Posterior cingulate gyrus (tissue), 11 donors: ENCODE measurements around the gene CHD2.
"Not testable (repeated sequence)": the region's sequence is repeated elsewhere in the genome, so short reads cannot be mapped to it uniquely, and the experiment has no call there.

Source experiments
- DNase-seq, 10 donors: peaks; one replicate each; pipeline versions ENCODE4 v3.0.0 to v3.0.0-alpha.2; 2020 to 2021; ENCODE audit warnings: mixed read lengths in 3 of 10
- intact Hi-C: fragments of 100-400 bp; cut with DNase I; formaldehyde crosslinking; loops from one replicate; pipeline ENCODE4 v1.15.1; 2023

The CHD2 gene

DNA sequence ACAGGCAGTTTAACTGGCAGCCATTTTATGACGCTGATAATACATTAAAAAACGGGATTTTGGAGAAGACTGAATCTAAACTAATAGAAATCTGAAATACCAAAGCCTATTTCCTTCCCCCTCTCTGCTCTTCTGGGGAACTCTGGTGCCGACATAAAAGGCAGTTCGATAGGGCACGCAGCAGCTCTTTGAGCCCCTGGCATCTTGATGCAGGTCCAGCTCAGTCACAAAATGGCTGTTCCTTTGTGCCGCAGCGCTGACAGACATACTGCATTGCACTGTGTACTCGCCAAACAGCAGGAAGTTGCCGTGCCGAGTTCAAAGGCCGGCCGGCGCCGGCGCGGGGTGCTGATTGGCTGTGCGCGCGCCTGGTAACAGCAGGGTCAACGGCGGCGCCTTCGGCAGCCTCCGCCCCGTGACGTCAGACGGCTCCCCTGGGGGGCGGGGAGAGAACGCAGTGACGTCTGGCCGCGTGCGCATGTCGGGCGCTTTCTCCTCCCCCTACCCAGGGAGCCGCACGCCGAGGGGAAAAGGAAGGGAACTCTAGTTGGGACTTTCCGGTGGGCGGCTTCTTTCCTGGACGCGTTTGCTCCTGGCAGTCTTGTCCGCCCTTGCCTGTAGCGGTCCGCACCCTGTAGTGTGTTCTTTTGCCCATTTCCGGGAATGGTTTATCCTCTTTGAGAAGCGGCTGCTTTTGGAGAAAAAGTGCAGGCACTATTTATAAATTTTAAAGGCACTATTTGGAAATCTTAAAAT, 4.0 kb downstream of the CHD2 start:
- intact Hi-C loops = loop anchor here (1.0 to 2.0 kb wide), 2 partner anchors 21 to 95 kb away; no protein-coding TSS in a partner anchor

DNA sequence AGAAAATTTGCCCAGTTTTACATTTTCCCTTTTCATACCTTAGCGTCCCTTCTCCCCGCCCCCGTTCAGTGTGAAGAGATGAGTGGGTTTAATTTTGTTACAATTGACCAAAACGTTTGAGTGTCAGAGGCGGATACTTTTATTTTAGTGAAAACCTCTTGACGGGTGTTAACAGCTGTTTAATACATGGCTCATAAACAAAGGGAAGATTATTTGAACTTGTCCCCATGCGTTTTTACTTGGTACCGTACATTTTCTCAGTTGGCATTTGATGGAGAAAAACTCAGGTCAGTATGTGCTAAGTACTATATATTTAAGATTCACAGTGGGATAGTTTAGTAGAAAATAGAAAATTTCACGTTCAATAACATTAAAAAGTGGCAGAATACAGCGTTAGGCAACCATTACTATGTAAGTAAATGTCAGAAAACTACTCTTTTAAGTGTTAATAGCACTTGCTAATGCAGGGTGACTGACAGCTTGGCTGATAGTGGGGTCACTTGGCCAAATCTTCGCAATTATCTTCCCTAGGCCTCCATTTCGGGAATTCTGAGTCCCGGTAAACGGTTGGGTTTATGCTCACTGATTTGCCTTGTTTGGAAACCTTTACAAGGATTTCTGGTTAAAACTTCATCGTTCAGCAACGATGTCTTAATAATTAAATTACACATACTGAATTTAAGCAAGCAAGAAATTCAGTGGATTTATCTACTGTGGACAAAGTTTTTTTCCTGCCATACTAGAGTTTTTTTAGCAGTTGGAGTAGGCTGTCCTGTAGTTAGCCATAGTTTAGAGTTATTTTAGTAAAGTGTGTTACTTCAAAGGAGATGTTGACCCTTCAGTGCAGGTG, 4.8 kb downstream of the CHD2 start:
- intact Hi-C loops = loop anchor here (1.0 to 2.0 kb wide), 2 partner anchors 22 to 96 kb away; no protein-coding TSS in a partner anchor
- DNase-seq = no peak

More for the DNA sequence above, 4.0 kb downstream of the CHD2 start:
- peak; percentile 98 to 100 (median 99) for DNase-seq

- DNase-seq = no peak
- intact Hi-C loops = no loop called here
Measured at GRCh38 chr15:92906020-92906419, 5.9 kb downstream of the CHD2 start.

- intact Hi-C loops = no loop called here
- DNase-seq = no peak
Measured at GRCh38 chr15:92906563-92907081, 6.5 kb downstream of the CHD2 start.

GRCh38 chr15:92907229-92907628, 7.1 kb downstream of the CHD2 start:
- DNase-seq = no peak
- intact Hi-C loops = no loop called here

- intact Hi-C loops = loop anchor here (1.0 kb wide), 1 partner anchor 8 kb away; no protein-coding TSS in a partner anchor
- DNase-seq = no peak
Measured at GRCh38 chr15:92907896-92908712, 8.0 kb downstream of the CHD2 start.

GRCh38 chr15:92908713-92909057, 8.6 kb downstream of the CHD2 start:
- DNase-seq = no peak
- intact Hi-C loops = loop anchor here (1.0 kb wide), 1 partner anchor 8 kb away; no protein-coding TSS in a partner anchor

- intact Hi-C loops = no loop called here
- no peak for DNase-seq
Measured at GRCh38 chr15:92909136-92909781, 9.1 kb downstream of the CHD2 start.

DNA sequence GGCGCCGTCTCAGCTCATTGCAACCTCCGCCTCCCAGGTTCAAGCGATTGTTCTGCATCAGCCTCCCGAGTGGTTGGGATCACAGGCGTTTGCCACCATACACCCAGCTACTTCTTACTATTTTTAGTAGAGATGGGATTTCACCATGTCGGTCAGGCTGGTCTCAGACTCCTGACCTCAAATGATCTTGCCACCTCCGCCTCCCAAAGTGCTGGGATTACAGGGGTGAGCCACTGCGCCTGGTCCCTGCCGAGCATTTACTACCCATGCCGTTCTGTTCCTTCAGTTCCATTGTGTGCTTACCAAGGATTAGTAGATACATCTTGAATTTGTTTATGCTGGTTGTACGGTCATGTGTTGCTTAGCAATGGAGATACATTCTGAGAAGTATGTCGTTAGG, 10.3 kb downstream of the CHD2 start:
- intact Hi-C loops = no loop called here
- DNase-seq = no peak

GRCh38 chr15:92914103-92914499, 14.0 kb downstream of the CHD2 start:
- no peak for DNase-seq
- intact Hi-C loops = no loop called here

DNA sequence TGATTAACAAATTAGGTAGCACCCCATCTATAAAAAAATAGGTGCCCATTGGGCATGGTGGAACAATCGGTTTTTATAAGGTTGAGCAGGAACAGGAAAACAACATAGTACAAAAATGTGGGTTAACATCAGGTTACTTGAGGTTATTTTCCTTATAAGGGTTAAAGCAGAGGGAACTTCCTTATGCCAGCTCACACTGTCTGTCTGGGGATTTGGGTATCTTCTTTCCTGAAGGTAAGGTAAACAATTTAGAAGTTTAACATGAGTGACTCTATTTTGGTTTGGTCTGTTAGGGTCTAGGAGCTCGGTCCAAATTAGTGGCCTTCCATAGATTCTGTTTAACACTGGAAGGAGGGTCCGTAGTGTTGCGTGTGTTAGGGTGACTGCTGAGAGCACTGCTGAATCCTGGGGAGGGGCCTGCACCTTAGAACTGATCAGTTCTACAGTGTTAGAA, 14.7 kb downstream of the CHD2 start:
- intact Hi-C loops = no loop called here
- DNase-seq = no peak

GRCh38 chr15:92915766-92916435, 15.8 kb downstream of the CHD2 start:
- intact Hi-C loops = loop anchor here (1.0 kb wide), 1 partner anchor 8 kb away; no protein-coding TSS in a partner anchor
- no peak for DNase-seq

DNA sequence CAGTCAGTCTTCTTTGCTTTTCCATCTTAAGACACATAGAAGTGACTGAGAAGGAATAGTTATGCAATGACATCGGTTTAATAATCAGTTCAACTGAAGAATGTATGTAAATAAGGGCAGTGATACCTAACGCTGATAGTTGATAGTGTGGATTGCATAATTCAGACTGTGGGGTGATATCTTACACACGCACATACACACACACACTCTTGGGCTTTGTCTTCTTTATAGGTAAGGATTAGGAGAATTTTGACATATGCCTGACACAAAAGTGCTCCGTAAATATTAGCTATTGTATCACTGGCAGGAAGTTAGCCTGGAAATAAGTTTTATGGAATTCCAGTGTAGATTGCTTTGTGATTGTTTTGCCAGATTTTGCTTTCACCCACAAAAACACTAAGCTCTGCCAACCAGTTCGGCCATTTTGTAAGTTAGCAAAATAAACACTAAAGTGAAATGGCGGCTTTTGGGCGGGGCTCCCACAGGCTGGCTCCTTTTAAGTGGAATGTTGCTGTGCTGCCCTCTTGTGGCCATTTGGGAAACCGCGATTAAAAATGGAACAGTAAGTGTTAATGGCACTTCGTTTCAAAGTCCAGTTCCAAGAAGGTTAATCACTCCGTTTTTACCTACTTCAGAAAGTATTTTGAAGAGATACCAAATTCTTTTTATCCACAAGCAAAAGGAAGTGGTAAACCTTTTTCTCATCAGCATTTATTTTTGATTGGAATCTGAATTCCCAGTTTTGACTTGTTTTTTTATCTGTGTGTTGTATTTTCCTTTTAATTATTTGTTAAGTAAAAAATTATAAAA, 17.7 kb downstream of the CHD2 start:
- intact Hi-C loops = loop anchor here (1.0 to 2.0 kb wide), 2 partner anchors 109 to 121 kb away; no protein-coding TSS in a partner anchor

GRCh38 chr15:92918881-92919280, 18.8 kb downstream of the CHD2 start:
- DNase-seq = not testable (repeated sequence)
- intact Hi-C loops = loop anchor here (2.0 kb wide), 1 partner anchor 122 kb away; no protein-coding TSS in a partner anchor

More for the DNA sequence above, 17.7 kb downstream of the CHD2 start:
- DNase-seq = peak; percentile 68 to 96 (median 88)

GRCh38 chr15:92920595-92921161, 20.6 kb downstream of the CHD2 start:
- intact Hi-C loops = loop anchor here (10.0 kb wide), 1 partner anchor 94 kb away; no protein-coding TSS in a partner anchor

DNA sequence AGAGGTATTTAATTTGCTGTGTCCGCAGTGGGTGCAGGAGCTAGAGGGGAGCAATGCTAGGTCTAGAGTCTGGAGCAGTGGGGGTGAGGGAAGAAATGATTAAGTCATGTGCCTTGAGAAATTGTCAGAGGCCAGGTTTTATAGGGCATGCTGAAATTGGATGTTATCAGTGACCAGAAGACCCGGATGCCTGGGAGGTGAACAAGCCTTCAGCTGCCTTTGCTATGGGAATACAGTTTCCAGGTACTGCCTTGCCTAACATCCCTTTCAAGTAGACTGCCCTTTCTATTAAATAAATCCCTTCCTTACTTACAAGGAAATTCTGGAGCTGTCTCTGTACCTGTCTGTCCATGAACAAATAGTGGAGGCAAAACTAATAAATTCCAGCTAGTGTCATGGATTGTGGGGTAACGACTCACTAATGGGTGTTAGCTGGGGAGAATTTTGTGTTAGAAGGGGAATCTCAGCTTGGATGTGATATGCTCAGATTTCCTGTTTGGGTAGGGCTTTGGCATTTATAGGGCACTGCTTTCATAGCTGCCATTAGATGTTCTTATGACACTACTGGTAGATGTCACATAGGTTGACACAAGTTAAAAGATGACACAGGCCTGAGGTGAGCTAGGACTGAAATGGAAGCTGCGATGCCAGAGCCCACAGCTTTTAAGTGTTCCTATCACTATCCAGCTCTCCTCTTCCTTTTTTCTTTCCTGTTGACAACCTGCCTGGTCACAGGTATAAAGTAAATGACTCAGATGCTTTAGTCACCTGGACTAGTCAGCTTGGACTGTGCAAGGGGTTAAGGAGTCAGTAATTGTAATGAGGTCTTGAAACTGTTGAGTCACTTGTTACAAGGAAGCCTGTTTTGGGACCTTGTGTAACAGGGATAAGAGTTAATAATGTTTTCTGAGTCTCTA, 21.3 kb downstream of the CHD2 start:
- intact Hi-C loops = loop anchor here (10.0 kb wide), 1 partner anchor 93 kb away; no protein-coding TSS in a partner anchor
- no peak for DNase-seq

More at GRCh38 chr15:92920595-92921161, 20.6 kb downstream of the CHD2 start:
- no peak for DNase-seq
